ENCODE results near the gene AP3D1.

Gene AP3D1

GRCh38 chr19:2199215-2199614 lies 47.8 kb upstream of the AP3D1 start:
- H3K18ac ChIP-seq (ENCODE audit: low read depth in 1 of 2, low read length in 2 of 2) = no peak overlapping the region
- H3K9me3 ChIP-seq (ENCODE audit: control insufficient read depth, low read length) = no peaks in the 10 kb centered on the region
- H3K23ac ChIP-seq (ENCODE audit: low read length in 2 of 2) = no peak overlapping the region
- no peaks in the 10 kb centered on the region for H3K27me3 ChIP-seq (ENCODE audit: control insufficient read depth in 1 of 2, insufficient read depth in 1 of 2, low read length in 2 of 2)
- H3K27ac ChIP-seq (ENCODE audit: low read length, poor library complexity, severe bottlenecking) = no peak overlapping the region
- H3K14ac ChIP-seq (ENCODE audit: low read length in 2 of 2) = no peak overlapping the region
- no peak overlapping the region for H3K9ac ChIP-seq (ENCODE audit: low read length)
- H4K91ac ChIP-seq (ENCODE audit: low read length) = no peak overlapping the region
- no peak overlapping the region for H3K4me3 ChIP-seq (ENCODE audit: insufficient read depth in 1 of 2, low read depth in 1 of 2, low read length in 2 of 2)
- peaks cover 34% of the 10 kb centered on the region for H3K4me1 ChIP-seq (ENCODE audit: control insufficient read depth, insufficient read depth, low read depth, low read length)
- H3K36me3 ChIP-seq (ENCODE audit: control insufficient read depth in 1 of 2, insufficient read depth in 2 of 2, low read depth in 1 of 2, low read length in 2 of 2) = peaks cover 86 to 96% of the 10 kb centered on the region in 2 experiments
- DNase-seq = no peak
- no peak overlapping the region for H2BK12ac ChIP-seq (ENCODE audit: low read length in 2 of 2)
- no peak overlapping the region for H3K4ac ChIP-seq (ENCODE audit: low read depth in 1 of 2, low read length in 2 of 2)
- no peak overlapping the region for H3K4me2 ChIP-seq (ENCODE audit: low read length, poor library complexity, severe bottlenecking)
- peaks cover 41% of the 10 kb centered on the region for H3K79me1 ChIP-seq (replicated peaks; ENCODE audit: low read length, poor library complexity, severe bottlenecking)
- no peak overlapping the region for H2AFZ ChIP-seq (ENCODE audit: low read depth, low read length)
- WGBS = 77% methylated on average over 17 of the region's 18 CpGs
- no peak overlapping the region for H4K8ac ChIP-seq (ENCODE audit: low read length)
- H2BK15ac ChIP-seq (ENCODE audit: low read depth, poor library complexity, severe bottlenecking) = no peak overlapping the region
- no peak overlapping the region for H2BK5ac ChIP-seq (ENCODE audit: low read depth, low read length, poor library complexity, severe bottlenecking)
- H2BK120ac ChIP-seq (ENCODE audit: low read depth, low read length) = no peak overlapping the region
- H2AK5ac ChIP-seq (ENCODE audit: low read length, severe bottlenecking) = no peak overlapping the region

- Histone ChIP-seq H3K23ac (ENCODE audit: low read length in 2 of 2) (no peak overlapping the region), H2AK5ac (ENCODE audit: low read length, severe bottlenecking) (no peak overlapping the region), H3K4me2 (ENCODE audit: low read length, poor library complexity, severe bottlenecking) (no peak overlapping the region), H3K9ac (ENCODE audit: low read length) (no peak overlapping the region), H2BK5ac (ENCODE audit: low read depth, low read length, poor library complexity, severe bottlenecking) (no peak overlapping the region), H3K79me1 (replicated peaks; ENCODE audit: low read length, poor library complexity, severe bottlenecking) (peaks cover 36% of the 10 kb centered on the region), H4K8ac (ENCODE audit: low read length) (no peak overlapping the region), H2BK12ac (ENCODE audit: low read length in 2 of 2) (no peak overlapping the region), H3K18ac (ENCODE audit: low read depth in 1 of 2, low read length in 2 of 2) (no peak overlapping the region), H3K27ac (ENCODE audit: low read length, poor library complexity, severe bottlenecking) (no peak overlapping the region), H3K4me3 (ENCODE audit: insufficient read depth in 1 of 2, low read depth in 1 of 2, low read length in 2 of 2) (no peak overlapping the region), H3K9me3 (ENCODE audit: control insufficient read depth, low read length) (no peaks in the 10 kb centered on the region), H3K4ac (ENCODE audit: low read depth in 1 of 2, low read length in 2 of 2) (no peak overlapping the region), H4K91ac (ENCODE audit: low read length) (no peak overlapping the region), H3K4me1 (ENCODE audit: control insufficient read depth, insufficient read depth, low read depth, low read length) (peaks cover 28% of the 10 kb centered on the region), H3K14ac (ENCODE audit: low read length in 2 of 2) (no peak overlapping the region), H2BK15ac (ENCODE audit: low read depth, poor library complexity, severe bottlenecking) (no peak overlapping the region), H3K27me3 (ENCODE audit: control insufficient read depth in 1 of 2, insufficient read depth in 1 of 2, low read length in 2 of 2) (no peaks in the 10 kb centered on the region), H2BK120ac (ENCODE audit: low read depth, low read length) (no peak overlapping the region), H2AFZ (ENCODE audit: low read depth, low read length) (no peak overlapping the region), H3K36me3 (ENCODE audit: control insufficient read depth in 1 of 2, insufficient read depth in 2 of 2, low read depth in 1 of 2, low read length in 2 of 2) (peaks cover 84 to 96% of the 10 kb centered on the region in 2 experiments)
- no peak for DNase-seq
- WGBS = 94% methylated on average over 20 of the region's 22 CpGs
Measured at GRCh38 chr19:2198317-2198716, 47.0 kb upstream of the AP3D1 start.

DNA sequence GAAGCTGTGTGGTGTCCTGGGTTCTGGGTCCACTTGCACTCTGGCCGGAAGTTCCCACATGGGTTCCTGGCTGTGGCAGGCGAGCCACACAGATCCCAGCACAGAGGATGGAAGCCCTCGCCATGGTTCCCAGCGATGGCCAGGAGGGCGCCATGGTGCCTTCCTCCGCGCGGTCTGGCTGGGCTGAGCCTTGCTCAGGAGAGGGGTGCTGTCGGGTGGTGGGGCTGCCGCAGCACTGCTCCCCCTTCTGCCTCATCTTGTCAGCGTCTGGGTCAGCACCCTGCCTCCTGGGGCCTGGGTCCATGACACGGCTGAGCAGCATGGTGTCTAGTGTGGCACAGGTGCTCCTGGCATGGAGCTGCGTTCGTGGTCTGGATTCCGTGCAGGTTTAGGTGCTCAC lies 45.9 kb upstream of the AP3D1 start:
- H3K9me3 ChIP-seq (ENCODE audit: control insufficient read depth, low read length) = no peaks in the 10 kb centered on the region
- H3K14ac ChIP-seq (ENCODE audit: low read length in 2 of 2) = no peak overlapping the region
- H2BK120ac ChIP-seq (ENCODE audit: low read depth, low read length) = no peak overlapping the region
- no peak overlapping the region for H2BK15ac ChIP-seq (ENCODE audit: low read depth, poor library complexity, severe bottlenecking)
- no peak overlapping the region for H2BK5ac ChIP-seq (ENCODE audit: low read depth, low read length, poor library complexity, severe bottlenecking)
- no peak overlapping the region for H3K4ac ChIP-seq (ENCODE audit: low read depth in 1 of 2, low read length in 2 of 2)
- no peak overlapping the region for H3K27ac ChIP-seq (ENCODE audit: low read length, poor library complexity, severe bottlenecking)
- H4K91ac ChIP-seq (ENCODE audit: low read length) = peak overlapping the region; percentile 12
- peak overlapping the region; percentile 28 for H4K8ac ChIP-seq (ENCODE audit: low read length)
- H3K27me3 ChIP-seq (ENCODE audit: control insufficient read depth in 1 of 2, insufficient read depth in 1 of 2, low read length in 2 of 2) = no peaks in the 10 kb centered on the region
- H3K4me1 ChIP-seq (ENCODE audit: control insufficient read depth, insufficient read depth, low read depth, low read length) = peaks cover 28% of the 10 kb centered on the region
- no peak overlapping the region for H2AFZ ChIP-seq (ENCODE audit: low read depth, low read length)
- peaks cover 85 to 97% of the 10 kb centered on the region in 2 experiments for H3K36me3 ChIP-seq (ENCODE audit: control insufficient read depth in 1 of 2, insufficient read depth in 2 of 2, low read depth in 1 of 2, low read length in 2 of 2)
- no peak overlapping the region for H2BK12ac ChIP-seq (ENCODE audit: low read length in 2 of 2)
- no peak overlapping the region for H3K18ac ChIP-seq (ENCODE audit: low read depth in 1 of 2, low read length in 2 of 2)
- H3K79me1 ChIP-seq (replicated peaks; ENCODE audit: low read length, poor library complexity, severe bottlenecking) = peaks cover 37% of the 10 kb centered on the region
- H3K4me3 ChIP-seq (ENCODE audit: insufficient read depth in 1 of 2, low read depth in 1 of 2, low read length in 2 of 2) = no peak overlapping the region
- no peak for DNase-seq
- 97% methylated on average over 15 of the region's 15 CpGs for WGBS
- H3K4me2 ChIP-seq (ENCODE audit: low read length, poor library complexity, severe bottlenecking) = no peak overlapping the region
- no peak overlapping the region for H3K23ac ChIP-seq (ENCODE audit: low read length in 2 of 2)
- no peak overlapping the region for H2AK5ac ChIP-seq (ENCODE audit: low read length, severe bottlenecking)
- H3K9ac ChIP-seq (ENCODE audit: low read length) = no peak overlapping the region

GRCh38 chr19:2195914-2196313 lies 44.5 kb upstream of the AP3D1 start:
- H3K36me3 ChIP-seq (ENCODE audit: control insufficient read depth in 1 of 2, insufficient read depth in 2 of 2, low read depth in 1 of 2, low read length in 2 of 2) = peaks cover 85 to 98% of the 10 kb centered on the region in 2 experiments
- H2AFZ ChIP-seq (ENCODE audit: low read depth, low read length) = no peak overlapping the region
- over 99% methylated on average over 19 of the region's 19 CpGs for WGBS
- H2AK5ac ChIP-seq (ENCODE audit: low read length, severe bottlenecking) = no peak overlapping the region
- peaks cover 42% of the 10 kb centered on the region for H3K79me1 ChIP-seq (replicated peaks; ENCODE audit: low read length, poor library complexity, severe bottlenecking)
- no peak overlapping the region for H2BK15ac ChIP-seq (ENCODE audit: low read depth, poor library complexity, severe bottlenecking)
- no peak overlapping the region for H3K4me2 ChIP-seq (ENCODE audit: low read length, poor library complexity, severe bottlenecking)
- H3K27me3 ChIP-seq (ENCODE audit: control insufficient read depth in 1 of 2, insufficient read depth in 1 of 2, low read length in 2 of 2) = no peaks in the 10 kb centered on the region
- H2BK120ac ChIP-seq (ENCODE audit: low read depth, low read length) = no peak overlapping the region
- H3K27ac ChIP-seq (ENCODE audit: low read length, poor library complexity, severe bottlenecking) = no peak overlapping the region
- H3K14ac ChIP-seq (ENCODE audit: low read length in 2 of 2) = no peak overlapping the region
- no peak overlapping the region for H4K8ac ChIP-seq (ENCODE audit: low read length)
- H3K9ac ChIP-seq (ENCODE audit: low read length) = no peak overlapping the region
- no peak overlapping the region for H3K18ac ChIP-seq (ENCODE audit: low read depth in 1 of 2, low read length in 2 of 2)
- no peak overlapping the region for H4K91ac ChIP-seq (ENCODE audit: low read length)
- no peak overlapping the region for H3K4me3 ChIP-seq (ENCODE audit: insufficient read depth in 1 of 2, low read depth in 1 of 2, low read length in 2 of 2)
- no peak overlapping the region for H2BK12ac ChIP-seq (ENCODE audit: low read length in 2 of 2)
- peaks cover 21% of the 10 kb centered on the region for H3K4me1 ChIP-seq (ENCODE audit: control insufficient read depth, insufficient read depth, low read depth, low read length)
- H3K9me3 ChIP-seq (ENCODE audit: control insufficient read depth, low read length) = no peaks in the 10 kb centered on the region
- no peak overlapping the region for H3K4ac ChIP-seq (ENCODE audit: low read depth in 1 of 2, low read length in 2 of 2)
- H2BK5ac ChIP-seq (ENCODE audit: low read depth, low read length, poor library complexity, severe bottlenecking) = no peak overlapping the region
- no peak overlapping the region for H3K23ac ChIP-seq (ENCODE audit: low read length in 2 of 2)
- no peak for DNase-seq
